Breast epithelium (tissue), 4 donors: ENCODE results near the gene NRIP1. TPM values are rescaled to one million over a fixed set of nuclear protein-coding genes. Genes with fewer than 3 reads are reported as not detected.

ENCODE experiments used
- DNase-seq, 2 donors: peaks; one replicate each; pipeline ENCODE4 v3.0.0-alpha.2; 2019; ENCODE audit warnings: low spot score in 2 of 2
- H3K27ac ChIP-seq, 2 donors: fragments of 200-600 bp; sonication (generic) in 1 of 2; one replicate each; pipeline ENCODE4 v1.5.1; 2016 to 2019; ENCODE audit warnings: mild to moderate bottlenecking in 1 of 2
- H3K27me3 ChIP-seq, 2 donors: fragments of 200-600 bp; sonication (generic) in 1 of 2; one replicate each; pipeline versions ENCODE4 v1.5.1 to v1.6.0; 2017 to 2019; ENCODE audit warnings: control low read depth in 1 of 2, mild to moderate bottlenecking in 1 of 2
- H3K36me3 ChIP-seq: fragments of 200-600 bp; one replicate; pipeline ENCODE4 v1.5.1; 2019
- H3K4me1 ChIP-seq, 2 donors: fragments of 200-600 bp; sonication (generic); one replicate each; pipeline ENCODE4 v1.5.1; 2016 to 2019; ENCODE audit warnings: control low read depth in 1 of 2
- H3K4me3 ChIP-seq, 3 donors: fragments of 200-600 bp; sonication (generic); 1 replicate in 2 of 3; 2 replicates in 1 of 3; pipeline ENCODE4 v1.5.1; 2016 to 2019; ENCODE audit warnings: mild to moderate bottlenecking in 3 of 3, moderate library complexity in 2 of 3
- H3K9me3 ChIP-seq, 2 donors: fragments of 200-600 bp; sonication (generic) in 1 of 2; one replicate each; pipeline ENCODE4 v1.5.1; 2016 to 2019; ENCODE audit warnings: control low read depth in 1 of 2
- POLR2A ChIP-seq: fragments of 450-650 bp; IDR thresholded peaks from one replicate; pipeline ENCODE4 v1.6.1; 2016; ENCODE audit warnings: antibody characterized with exemption, mild to moderate bottlenecking, moderate library complexity
- POLR2AphosphoS5 ChIP-seq, 3 donors: sonication (generic); formaldehyde crosslinking; IDR thresholded peaks; one replicate each; pipeline ENCODE4 v1.6.1; 2017; ENCODE audit warnings: antibody characterized with exemption in 3 of 3
- intact Hi-C: fragments of 100-400 bp; cut with DNase I; formaldehyde crosslinking; loops from one replicate; pipeline ENCODE4 v1.15.1; 2023; ENCODE audit warnings: low total_unique reads
- total RNA-seq, 3 donors: library from RNA; depleted of rRNA; stranded (reverse); fragments of >200 nt; gene quantifications; one replicate each; pipeline ENCODE4 v1.1.0, GENCODE V29; 2016
- TF ChIP-seq, protein P1 (sequence below), 3 donors: fragments of 450-650 bp; IDR thresholded peaks; one replicate each; pipeline ENCODE4 v1.5.1; 2016 to 2017; ENCODE audit warnings: antibody characterized with exemption in 3 of 3, mild to moderate bottlenecking in 3 of 3, moderate library complexity in 3 of 3

NRIP1 gene
- total RNA-seq, 3 donors from 2014 or later = 82.0 to 121 (median 105) TPM

DNA sequence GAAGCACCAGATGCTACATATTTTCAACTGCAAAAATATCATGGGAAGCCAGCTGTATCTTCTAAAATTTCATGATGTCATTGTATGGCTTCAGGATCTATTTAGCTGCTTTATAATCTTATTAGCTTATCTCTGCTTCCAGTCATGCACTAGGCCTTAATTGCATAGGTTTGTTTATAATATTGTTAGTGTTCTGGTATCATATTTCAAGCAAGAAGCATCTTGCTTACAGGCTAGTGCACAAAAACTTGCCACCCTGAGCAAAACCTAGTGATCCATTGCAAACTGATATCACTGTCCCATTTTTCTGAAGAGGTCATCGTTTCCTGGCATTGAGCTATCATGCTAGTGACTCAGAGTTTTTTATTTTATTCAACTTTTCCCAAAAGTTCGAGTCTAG is 15.7 kb upstream of the NRIP1 start:
- Histone ChIP-seq H3K27me3 (no peaks in the 10 kb centered on the region), H3K4me3 (no peak overlapping the region), H3K36me3 (no peaks in the 10 kb centered on the region), H3K9me3 (no peaks in the 10 kb centered on the region), H3K27ac (no peak overlapping the region), H3K4me1 (no peaks in the 10 kb centered on the region)
- intact Hi-C loops = no loop called here
- no peak for DNase-seq
- TF ChIP-seq, protein P1, sequence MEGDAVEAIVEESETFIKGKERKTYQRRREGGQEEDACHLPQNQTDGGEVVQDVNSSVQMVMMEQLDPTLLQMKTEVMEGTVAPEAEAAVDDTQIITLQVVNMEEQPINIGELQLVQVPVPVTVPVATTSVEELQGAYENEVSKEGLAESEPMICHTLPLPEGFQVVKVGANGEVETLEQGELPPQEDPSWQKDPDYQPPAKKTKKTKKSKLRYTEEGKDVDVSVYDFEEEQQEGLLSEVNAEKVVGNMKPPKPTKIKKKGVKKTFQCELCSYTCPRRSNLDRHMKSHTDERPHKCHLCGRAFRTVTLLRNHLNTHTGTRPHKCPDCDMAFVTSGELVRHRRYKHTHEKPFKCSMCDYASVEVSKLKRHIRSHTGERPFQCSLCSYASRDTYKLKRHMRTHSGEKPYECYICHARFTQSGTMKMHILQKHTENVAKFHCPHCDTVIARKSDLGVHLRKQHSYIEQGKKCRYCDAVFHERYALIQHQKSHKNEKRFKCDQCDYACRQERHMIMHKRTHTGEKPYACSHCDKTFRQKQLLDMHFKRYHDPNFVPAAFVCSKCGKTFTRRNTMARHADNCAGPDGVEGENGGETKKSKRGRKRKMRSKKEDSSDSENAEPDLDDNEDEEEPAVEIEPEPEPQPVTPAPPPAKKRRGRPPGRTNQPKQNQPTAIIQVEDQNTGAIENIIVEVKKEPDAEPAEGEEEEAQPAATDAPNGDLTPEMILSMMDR (IDR thresholded peaks at IDR 0.05) = no peak
- TF ChIP-seq POLR2A (no peak), POLR2AphosphoS5 (IDR thresholded peaks at IDR 0.05) (no peak)

DNA sequence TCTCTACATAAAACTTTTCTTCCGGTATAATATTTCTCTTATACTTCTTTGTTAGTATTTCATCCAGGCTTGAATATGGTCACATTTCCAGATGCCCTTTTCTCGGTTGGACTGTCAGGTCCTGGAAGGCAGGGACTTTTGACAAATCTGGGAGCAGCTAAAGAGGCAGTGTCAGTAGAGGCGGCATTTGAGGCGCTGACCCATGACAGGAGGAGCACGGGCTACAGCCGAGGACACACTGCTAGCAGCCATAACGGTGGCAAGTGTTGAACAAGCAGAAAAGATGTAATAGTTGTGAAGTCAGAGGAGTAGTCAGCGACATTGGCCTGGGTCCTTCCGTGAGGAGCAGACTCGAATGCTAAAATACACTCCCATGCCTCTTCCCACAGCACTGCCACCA is 14.5 kb upstream of the NRIP1 start:
- intact Hi-C loops = no loop called here
- Histone ChIP-seq H3K36me3 (no peaks in the 10 kb centered on the region), H3K4me3 (no peak overlapping the region), H3K4me1 (no peaks in the 10 kb centered on the region), H3K27ac (no peak overlapping the region), H3K9me3 (no peaks in the 10 kb centered on the region), H3K27me3 (no peaks in the 10 kb centered on the region)
- DNase-seq = no peak
- no peak for TF ChIP-seq POLR2A
- TF ChIP-seq, protein P1 (IDR thresholded peaks at IDR 0.05) = no peak
- TF ChIP-seq POLR2AphosphoS5 (IDR thresholded peaks at IDR 0.05) = no peak

DNA sequence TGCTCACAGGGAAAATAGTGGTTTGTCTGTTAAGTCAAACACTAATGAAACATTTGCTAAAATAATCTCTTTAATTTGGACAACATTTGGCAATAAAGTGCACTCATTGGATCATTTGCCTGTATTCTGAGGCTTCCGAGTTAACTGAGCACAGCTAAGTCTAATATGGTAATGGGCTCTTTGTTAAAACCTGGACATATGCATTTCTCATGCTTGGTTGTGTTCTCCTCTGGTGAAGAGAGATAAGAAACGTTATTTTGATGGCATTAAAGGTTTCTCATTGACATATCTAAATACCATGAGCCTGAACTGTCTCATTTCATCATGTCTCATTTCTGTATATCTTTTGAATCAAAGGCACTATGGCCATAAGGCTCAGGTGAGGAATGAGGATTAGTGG is 13.4 kb upstream of the NRIP1 start:
- no peaks in the 10 kb centered on the region for H3K27me3 ChIP-seq
- TF ChIP-seq, protein P1 (IDR thresholded peaks at IDR 0.05) = no peak
- TF ChIP-seq POLR2A (no peak), POLR2AphosphoS5 (IDR thresholded peaks at IDR 0.05) (no peak)

DNA sequence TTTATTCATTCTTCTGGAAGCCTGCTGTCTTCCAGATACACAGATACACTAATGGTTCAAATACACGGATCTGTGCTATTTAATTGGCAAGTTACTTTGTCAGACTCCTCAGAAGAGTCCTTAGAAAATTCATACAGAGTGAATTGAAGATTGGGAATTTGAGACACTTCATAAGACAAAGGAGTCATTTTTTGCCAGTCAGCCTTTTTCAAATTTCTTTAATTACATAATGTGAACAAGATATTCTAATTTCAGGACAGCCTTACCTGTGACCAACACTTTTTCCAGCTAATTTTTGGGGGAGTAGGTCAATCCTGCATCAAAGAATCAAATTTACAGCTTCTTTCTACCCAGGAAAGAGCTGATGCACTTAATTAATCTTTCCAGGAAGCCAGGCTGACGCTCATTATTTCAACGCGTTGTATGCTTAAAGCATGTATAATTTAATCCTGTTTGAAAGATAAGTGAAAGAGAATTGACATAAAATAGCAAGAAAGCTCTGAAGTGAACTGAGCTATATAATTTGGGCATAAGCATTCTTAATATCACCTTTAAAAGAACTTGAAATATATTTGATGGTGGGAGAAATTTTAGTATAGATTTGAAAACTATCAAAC is 12.8 kb upstream of the NRIP1 start:
- intact Hi-C loops = no loop called here
- no peaks in the 10 kb centered on the region for H3K9me3 ChIP-seq
- no peak overlapping the region for H3K27ac ChIP-seq
- no peak for DNase-seq
- no peaks in the 10 kb centered on the region for H3K36me3 ChIP-seq
- TF ChIP-seq, protein P1 (IDR thresholded peaks at IDR 0.05) = no peak
- no peak overlapping the region for H3K4me3 ChIP-seq
- H3K4me1 ChIP-seq = no peaks in the 10 kb centered on the region
- no peaks in the 10 kb centered on the region for H3K27me3 ChIP-seq

More for the DNA sequence above, 13.4 kb upstream of the NRIP1 start:
- intact Hi-C loops = no loop called here
- Histone ChIP-seq H3K4me1 (no peaks in the 10 kb centered on the region), H3K27ac (no peak overlapping the region), H3K36me3 (no peaks in the 10 kb centered on the region), H3K9me3 (no peaks in the 10 kb centered on the region), H3K4me3 (no peak overlapping the region)
- no peak for DNase-seq

DNA sequence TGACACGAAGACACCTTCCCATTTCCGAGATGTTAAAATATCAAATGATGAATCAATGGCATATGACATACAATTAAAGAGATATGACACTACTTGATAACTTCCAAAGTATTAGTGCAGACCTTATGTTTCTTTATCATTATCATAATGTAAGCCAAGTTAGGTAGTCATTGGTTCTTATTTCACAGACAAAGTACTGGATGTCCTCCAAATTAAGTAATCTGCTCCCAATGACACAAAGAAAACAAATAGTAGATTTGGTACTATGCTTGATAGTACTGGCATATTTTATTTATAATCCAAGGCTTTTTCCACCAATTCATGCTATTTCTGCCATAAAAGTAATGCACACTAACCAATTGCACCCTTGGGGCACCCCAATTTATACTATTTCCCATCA is 11.9 kb upstream of the NRIP1 start:
- no peak overlapping the region for H3K27ac ChIP-seq
- no peaks in the 10 kb centered on the region for H3K36me3 ChIP-seq
- no peaks in the 10 kb centered on the region for H3K27me3 ChIP-seq
- H3K4me1 ChIP-seq = no peaks in the 10 kb centered on the region
- no peak for DNase-seq
- no peaks in the 10 kb centered on the region for H3K9me3 ChIP-seq
- intact Hi-C loops = no loop called here
- TF ChIP-seq, protein P1 (IDR thresholded peaks at IDR 0.05) = no peak
- TF ChIP-seq POLR2AphosphoS5 (IDR thresholded peaks at IDR 0.05) = no peak
- no peak for TF ChIP-seq POLR2A
- no peak overlapping the region for H3K4me3 ChIP-seq
